Calu3 (cell line): ENCODE results near the gene TSPAN18. TPM values are rescaled to one million over a fixed set of nuclear protein-coding genes. Genes with fewer than 3 reads are reported as not detected.

ENCODE experiments used
- BruUV-seq: library from RNA; stranded (reverse); fragments of 400-500 nt; replicated peaks from 2 replicates; lab custom pipeline; 2021; lab: Mats Ljungman, UMichigan
- CTCF ChIA-PET: fragments of 300-600 bp; sonication (Branson Sonifier 250); formaldehyde crosslinking; loops from one replicate; lab custom pipeline; 2022; ENCODE audit warnings: antibody characterized with exemption; lab: Charles Lee
- DNase-seq: peaks from one replicate; pipeline ENCODE4 v3.0.0; 2022
- H3K27ac Mint-ChIP-seq: one replicate; pipeline ENCODE4 v1.8.0; 2022; ENCODE audit warnings: mixed read lengths; ENCODE audit not compliant: unreplicated experiment
- H3K27me3 Mint-ChIP-seq: one replicate; pipeline ENCODE4 v1.8.0; 2022; ENCODE audit warnings: mixed read lengths; ENCODE audit not compliant: unreplicated experiment
- H3K36me3 Mint-ChIP-seq: one replicate; pipeline ENCODE4 v1.8.0; 2022; ENCODE audit warnings: mild to moderate bottlenecking, moderate library complexity, mixed read lengths; ENCODE audit not compliant: insufficient read depth, unreplicated experiment
- H3K4me1 Mint-ChIP-seq: one replicate; pipeline ENCODE4 v1.8.0; 2022; ENCODE audit warnings: mild to moderate bottlenecking, low read depth, mixed read lengths; ENCODE audit not compliant: unreplicated experiment
- H3K4me3 Mint-ChIP-seq: one replicate; pipeline ENCODE4 v1.8.0; 2022; ENCODE audit warnings: mild to moderate bottlenecking, low read depth, moderate library complexity, mixed read lengths; ENCODE audit not compliant: unreplicated experiment
- H3K9me3 Mint-ChIP-seq: one replicate; pipeline ENCODE4 v1.8.0; 2022; ENCODE audit warnings: low read depth, mixed read lengths; ENCODE audit not compliant: unreplicated experiment
- CTCF ChIP-seq: fragments of 200-600 bp; IDR thresholded peaks from one replicate; pipeline ENCODE4 v1.8.0; 2022; ENCODE audit warnings: antibody characterized with exemption; ENCODE audit not compliant: unreplicated experiment
- intact Hi-C: fragments of 100-400 bp; cut with micrococcal nuclease; formaldehyde crosslinking; loops from one replicate; pipeline ENCODE4 v1.10.0; 2022; ENCODE audit not compliant: unreplicated experiment
- total RNA-seq: library from RNA; stranded (reverse); gene quantifications from 2 replicates; pipeline ENCODE4 v1.2.3, GENCODE V29; 2022

The TSPAN18 gene
- total RNA-seq, 1 experiment from 2014 or later: not detected

- H3K27me3 Mint-ChIP-seq: peaks cover 20% of the 10 kb centered on the region
- BruUV-seq: TSS peak; percentile 19
- intact Hi-C loops: no loop called here
- CTCF ChIA-PET: interaction anchor here (1.2 to 1.4 kb wide), 2 partner anchors 31 to 157 kb away, joined by 3 to 4 read pairs; no protein-coding TSS in a partner anchor
- no peaks in the 10 kb centered on the region for H3K4me1 Mint-ChIP-seq
- H3K27ac Mint-ChIP-seq: no peak overlapping the region
- H3K9me3 Mint-ChIP-seq: no peaks in the 10 kb centered on the region
- DNase-seq: no peak
- TF ChIP-seq CTCF: no peak
- H3K36me3 Mint-ChIP-seq: peaks cover 11% of the 10 kb centered on the region
- H3K4me3 Mint-ChIP-seq: no peak overlapping the region
These were observed 221.4 kb downstream of the TSPAN18 start for GRCh38 chr11:44948155-44948554.

DNA sequence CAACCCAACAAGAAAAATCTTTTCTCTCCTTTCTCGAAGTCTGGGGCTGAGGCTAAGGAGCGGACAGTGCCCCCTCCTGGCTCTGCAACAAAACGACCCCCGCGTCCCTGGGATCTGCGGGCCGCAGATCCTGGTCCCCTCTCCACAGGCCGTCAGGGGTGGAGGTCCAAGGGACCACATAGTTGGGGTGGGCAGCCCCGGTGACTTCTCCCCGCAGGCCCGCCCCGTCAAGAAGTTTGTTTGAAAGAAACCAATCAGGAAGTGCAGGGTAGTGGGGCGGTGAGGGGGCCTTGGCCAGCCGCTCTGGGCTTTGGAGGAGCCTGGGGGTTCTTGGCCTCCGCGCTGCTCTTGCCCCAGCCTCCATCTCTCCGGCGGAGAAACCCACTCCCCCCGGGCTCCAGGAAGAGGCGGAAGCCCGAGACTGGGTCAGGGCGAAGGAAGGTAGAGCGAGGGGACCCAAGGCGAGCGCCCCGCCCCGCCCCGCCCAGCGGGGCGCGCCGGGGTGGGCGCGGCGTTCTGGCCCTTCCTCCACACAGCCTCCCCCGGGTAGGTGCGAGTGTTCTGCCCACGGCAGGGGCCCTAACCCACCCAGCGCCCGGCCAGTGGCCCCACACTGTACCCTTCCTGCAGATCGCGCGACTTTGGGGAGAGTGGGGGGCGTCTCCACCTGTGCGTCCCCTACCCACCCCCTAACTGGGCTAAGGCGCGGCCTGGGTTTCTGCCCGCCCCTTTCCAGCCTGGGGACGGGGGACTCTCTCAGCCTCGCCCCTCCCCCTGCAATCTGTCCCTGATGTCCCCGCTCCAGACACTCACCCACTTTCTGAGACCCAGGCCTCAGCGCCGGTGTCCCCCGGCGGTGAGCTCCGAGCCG is 222.6 kb downstream of the TSPAN18 start:
- H3K4me3 Mint-ChIP-seq: peak overlapping the region; percentile 67
- no peak for DNase-seq
- peaks cover 2% of the 10 kb centered on the region for H3K4me1 Mint-ChIP-seq
- intact Hi-C loops: loop anchor here (10.0 kb wide), 1 partner anchor 95 kb away; no protein-coding TSS in a partner anchor
- BruUV-seq: no TSS peak
- no peak overlapping the region for H3K27ac Mint-ChIP-seq
- H3K9me3 Mint-ChIP-seq: no peaks in the 10 kb centered on the region
- CTCF ChIA-PET: interaction anchor here (0.6 kb wide), 1 partner anchor 113 kb away, joined by 7 read pairs; no protein-coding TSS in a partner anchor
- TF ChIP-seq CTCF: peak; percentile 29
- peaks cover 11% of the 10 kb centered on the region for H3K36me3 Mint-ChIP-seq
- H3K27me3 Mint-ChIP-seq: peaks cover 20% of the 10 kb centered on the region

DNA sequence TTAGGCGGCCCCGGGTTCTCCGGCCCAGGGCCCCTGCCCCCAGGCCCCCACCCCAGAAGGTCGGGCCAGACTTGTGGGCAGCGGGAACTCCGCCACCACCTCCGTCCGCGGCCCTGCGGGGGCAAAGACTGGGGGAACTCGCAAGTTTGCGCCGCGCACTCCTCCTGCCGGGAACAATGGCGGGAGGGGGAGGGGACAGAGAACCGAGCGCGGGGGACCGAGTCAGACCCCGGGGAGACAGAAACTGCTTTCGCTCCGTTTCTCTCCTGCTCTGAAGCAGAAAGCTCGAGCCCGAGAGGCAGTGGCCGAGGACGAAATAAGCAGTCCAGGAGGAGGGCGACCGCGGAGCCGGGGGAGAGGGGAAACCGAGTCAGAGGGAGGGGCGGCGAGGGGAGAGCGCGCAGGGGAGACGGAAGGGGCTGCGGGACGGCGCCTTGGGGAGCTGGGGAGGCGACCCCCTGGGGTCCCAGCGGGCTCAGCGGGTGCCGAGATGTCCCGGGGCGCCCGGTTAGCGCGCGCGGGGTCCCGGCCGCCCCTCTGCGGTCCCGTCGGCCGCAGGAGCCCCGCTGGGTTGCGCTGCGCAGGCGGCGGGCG is 223.4 kb downstream of the TSPAN18 start:
- CTCF ChIA-PET: interaction anchor here (0.6 kb wide), 1 partner anchor 113 kb away, joined by 7 read pairs; no protein-coding TSS in a partner anchor
- Mint-ChIP-seq H3K4me1 (peaks cover 10% of the 10 kb centered on the region), H3K4me3 (peak overlapping the region; percentile 67), H3K9me3 (no peaks in the 10 kb centered on the region), H3K36me3 (peaks cover 11% of the 10 kb centered on the region), H3K27me3 (peaks cover 20% of the 10 kb centered on the region), H3K27ac (no peak overlapping the region)
- no peak for TF ChIP-seq CTCF
- intact Hi-C loops: loop anchor here (10.0 kb wide), 1 partner anchor 95 kb away; no protein-coding TSS in a partner anchor
- TSS peak; percentile 11 for BruUV-seq
- peak; percentile 27 for DNase-seq

DNA sequence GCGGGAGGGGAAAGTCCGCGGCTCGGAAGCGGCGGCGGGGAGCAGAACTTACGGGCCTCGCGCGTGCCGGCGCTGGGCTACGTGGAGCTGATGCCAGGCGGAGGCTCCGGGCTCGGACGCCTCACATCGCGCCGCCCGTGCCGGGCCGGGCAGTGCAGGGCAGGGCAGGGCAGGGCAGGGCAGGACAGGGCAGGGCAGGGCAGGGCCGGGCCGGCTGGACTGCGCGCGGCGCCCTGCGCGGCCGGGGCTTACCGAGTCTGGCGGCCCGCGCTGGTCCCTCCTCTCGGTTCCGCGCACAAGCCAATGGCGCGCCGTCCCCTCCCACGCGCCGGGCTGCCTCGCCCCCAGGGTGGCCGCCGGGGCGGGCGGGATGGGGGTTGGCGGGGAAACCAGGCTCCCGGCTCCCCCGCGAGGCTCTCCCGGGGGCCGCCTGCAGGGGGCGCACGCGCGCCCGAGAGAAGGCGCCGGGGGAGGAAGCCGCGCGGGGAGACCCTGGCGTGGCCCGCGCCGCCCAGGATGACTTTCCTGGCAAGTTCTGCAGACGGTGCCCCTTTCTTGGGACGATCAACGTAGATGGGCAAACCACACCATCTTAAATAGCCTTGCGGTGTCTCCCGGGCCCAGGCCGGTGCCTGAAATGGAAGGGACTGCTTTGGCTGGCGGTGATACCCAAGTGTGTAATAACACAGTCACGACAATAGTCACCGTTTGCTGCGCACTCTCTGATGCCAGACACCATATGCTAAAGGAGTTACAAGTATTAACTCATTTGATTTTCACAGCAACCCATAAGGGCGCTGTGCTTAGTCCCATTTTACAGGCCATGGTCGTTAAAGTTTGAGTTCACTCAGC is 224.1 kb downstream of the TSPAN18 start, which contains the start of gene TP53I11:
Gene TP53I11, minus strand, starts transcription at position 259 of the 852 bp plus-strand sequence. CDS start 12,548 bp downstream, outside the sequence.
- peaks cover 15% of the 10 kb centered on the region for H3K4me1 Mint-ChIP-seq
- peak; percentile 66 for DNase-seq
- peak; percentile 91 for TF ChIP-seq CTCF
- intact Hi-C loops: loop anchor here (10.0 kb wide), 1 partner anchor 94 kb away; no protein-coding TSS in a partner anchor
- H3K27me3 Mint-ChIP-seq: peaks cover 20% of the 10 kb centered on the region
- H3K36me3 Mint-ChIP-seq: peaks cover 11% of the 10 kb centered on the region
- H3K27ac Mint-ChIP-seq: no peak within 1 kb of the TSS
- BruUV-seq: no TSS peak
- CTCF ChIA-PET: no interaction called here
- peak within 1 kb of the TSS; percentile 67 for H3K4me3 Mint-ChIP-seq
- no peaks in the 10 kb centered on the region for H3K9me3 Mint-ChIP-seq
